ENCODE measurements around the gene RIN3. TPM values are rescaled to one million over a fixed set of nuclear protein-coding genes. Genes with fewer than 3 reads are reported as not detected.

The RIN3 gene
- total and polyA plus RNA-seq, 5 experiments from 2014 or later: 16.8 to 146 (median 45.8) TPM

DNA sequence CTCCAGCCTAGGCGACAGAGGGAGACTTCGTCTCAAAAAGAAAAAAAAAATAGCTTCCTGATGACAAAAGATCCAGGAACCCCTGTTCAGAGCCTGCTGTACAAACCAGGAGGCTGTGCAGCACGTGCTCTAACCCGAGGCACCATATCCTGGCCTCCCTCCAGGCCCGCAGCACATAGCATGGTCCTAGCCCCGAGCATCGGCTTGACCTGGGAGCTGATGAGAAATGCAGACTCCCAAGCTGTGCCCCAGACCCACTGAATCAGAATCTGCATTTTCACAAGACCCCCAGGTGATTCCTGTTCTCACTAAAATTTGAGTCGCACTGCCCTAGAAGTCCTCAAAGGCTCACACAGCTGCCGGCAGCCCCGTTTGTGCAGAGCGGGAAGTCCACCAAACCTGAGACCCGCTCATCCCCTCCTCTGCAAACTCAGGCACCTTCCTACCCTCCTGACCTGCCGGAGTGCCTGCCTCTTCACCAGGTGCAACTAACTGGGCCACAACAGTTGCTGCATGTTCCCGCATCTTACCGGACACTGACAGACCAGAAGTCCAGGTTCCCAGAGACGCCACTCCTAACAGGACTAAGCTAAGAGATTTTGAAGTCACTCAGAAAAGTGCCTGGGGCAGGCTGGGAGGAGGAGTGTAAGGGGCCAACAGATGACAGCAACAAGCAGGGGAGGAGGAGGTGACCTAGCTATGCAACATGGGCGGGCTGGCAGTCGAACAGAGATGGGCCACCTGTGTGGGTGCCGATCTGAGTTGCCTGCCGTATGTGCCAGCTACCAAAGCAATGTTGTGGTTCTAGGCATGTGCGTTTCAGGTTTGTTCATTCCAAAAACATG lies 24.0 kb upstream of the RIN3 start:
- peaks cover 0 to 2% (median 0%) of the 10 kb centered on the region in 5 donors for H3K27me3 Mint-ChIP-seq
- no peak overlapping the region for H3K4me3 Mint-ChIP-seq
- POLR2A ChIA-PET: interaction anchor here (1.7 kb wide), 1 partner anchor 11 kb away, joined by 3 read pairs; no protein-coding TSS in a partner anchor
- H3K36me3 Mint-ChIP-seq: no peaks in the 10 kb centered on the region
- H3K27ac Mint-ChIP-seq: peak overlapping the region in 2 of 10 donors; percentile 40 to 53
- DNase-seq: no peak
- H3K4me1 Mint-ChIP-seq: peaks cover 8 to 23% (median 12%) of the 10 kb centered on the region in 4 donors
- no peak for ATAC-seq
- no peaks in the 10 kb centered on the region for H3K9me3 Mint-ChIP-seq

DNA sequence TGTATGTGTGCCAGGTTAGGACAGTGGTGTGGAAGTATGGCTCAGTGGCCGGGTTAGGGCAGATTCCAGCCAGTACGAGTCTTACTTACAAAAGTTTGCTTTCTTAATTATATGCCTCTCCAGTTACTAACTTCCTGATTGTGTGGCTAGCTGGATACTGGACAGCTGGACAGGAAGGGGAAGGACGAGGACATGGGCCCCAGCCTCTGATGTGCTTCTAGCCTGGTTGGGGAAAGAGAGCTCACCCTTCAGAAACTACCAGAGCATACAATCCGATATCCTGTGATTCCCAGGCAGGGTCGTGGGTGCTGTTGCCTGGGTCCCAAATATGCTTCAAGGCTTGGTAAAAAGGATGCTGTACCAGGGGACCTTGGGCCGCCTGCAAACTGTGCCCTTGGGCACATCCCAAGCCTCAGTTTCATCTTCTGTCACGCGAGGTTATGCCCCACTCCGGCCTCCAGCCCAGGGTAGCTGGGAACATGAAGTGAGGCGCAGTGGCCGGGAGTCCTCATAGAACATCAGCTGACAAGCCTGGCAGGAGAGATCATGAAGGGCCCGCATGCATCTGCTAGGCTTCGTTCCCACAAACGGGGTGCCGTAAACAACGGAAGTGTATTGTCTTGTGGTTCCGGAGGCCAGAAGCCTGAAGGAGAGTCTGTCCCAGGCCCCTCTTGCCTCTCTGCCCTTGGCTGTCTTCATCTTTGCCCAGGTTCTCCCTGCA lies 23.2 kb upstream of the RIN3 start:
- peaks cover 8 to 25% (median 12%) of the 10 kb centered on the region in 4 donors for H3K4me1 Mint-ChIP-seq
- DNase-seq (no peak), ATAC-seq (no peak)
- H3K36me3 Mint-ChIP-seq: no peaks in the 10 kb centered on the region
- H3K27ac Mint-ChIP-seq: peak overlapping the region in 1 of 10 donors; percentile 53
- H3K9me3 Mint-ChIP-seq: no peaks in the 10 kb centered on the region
- POLR2A ChIA-PET: interaction anchor here (1.7 kb wide), 1 partner anchor 10 kb away, joined by 3 read pairs; no protein-coding TSS in a partner anchor
- peaks cover 0 to 1% (median 0%) of the 10 kb centered on the region in 5 donors for H3K27me3 Mint-ChIP-seq
- H3K4me3 Mint-ChIP-seq: no peak overlapping the region

DNA sequence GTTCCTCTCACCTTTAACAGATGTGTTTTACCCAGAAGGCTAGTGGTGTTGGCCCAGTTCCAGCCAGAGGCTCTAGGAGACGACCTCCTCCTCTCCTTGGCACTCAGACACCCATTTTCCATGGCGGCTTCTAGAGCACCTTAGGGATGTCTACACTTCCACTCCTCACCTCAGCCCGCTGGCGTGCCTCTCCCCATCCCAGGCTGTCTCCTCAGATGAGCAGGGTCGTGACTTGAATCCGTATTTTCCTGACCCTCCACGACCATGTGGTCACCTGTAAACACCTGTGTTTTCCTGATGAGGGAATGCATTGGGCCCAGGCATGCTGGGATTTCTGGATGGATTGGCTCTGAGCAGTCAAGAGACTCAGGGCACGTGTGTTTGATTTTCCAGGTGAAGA lies 21.8 kb upstream of the RIN3 start:
- no peaks in the 10 kb centered on the region for H3K27me3 Mint-ChIP-seq
- DNase-seq (no peak), ATAC-seq (no peak)
- no peaks in the 10 kb centered on the region for H3K36me3 Mint-ChIP-seq
- peak overlapping the region in 2 of 10 donors; percentile 16 to 30 for H3K27ac Mint-ChIP-seq
- H3K4me1 Mint-ChIP-seq: peaks cover 6 to 27% (median 10%) of the 10 kb centered on the region in 4 donors
- POLR2A ChIA-PET: no interaction called here
- no peak overlapping the region for H3K4me3 Mint-ChIP-seq
- no peaks in the 10 kb centered on the region for H3K9me3 Mint-ChIP-seq

- Mint-ChIP-seq H3K27ac (peak overlapping the region in 2 of 10 donors; percentile 16 to 30), H3K36me3 (no peaks in the 10 kb centered on the region), H3K9me3 (no peaks in the 10 kb centered on the region), H3K27me3 (no peaks in the 10 kb centered on the region), H3K4me3 (no peak overlapping the region), H3K4me1 (peaks cover 2 to 24% (median 6%) of the 10 kb centered on the region in 4 donors)
- no peak for DNase-seq
- POLR2A ChIA-PET: no interaction called here
- no peak for ATAC-seq
Measured at GRCh38 chr14:92492258-92492657, 21.3 kb upstream of the RIN3 start.

DNA sequence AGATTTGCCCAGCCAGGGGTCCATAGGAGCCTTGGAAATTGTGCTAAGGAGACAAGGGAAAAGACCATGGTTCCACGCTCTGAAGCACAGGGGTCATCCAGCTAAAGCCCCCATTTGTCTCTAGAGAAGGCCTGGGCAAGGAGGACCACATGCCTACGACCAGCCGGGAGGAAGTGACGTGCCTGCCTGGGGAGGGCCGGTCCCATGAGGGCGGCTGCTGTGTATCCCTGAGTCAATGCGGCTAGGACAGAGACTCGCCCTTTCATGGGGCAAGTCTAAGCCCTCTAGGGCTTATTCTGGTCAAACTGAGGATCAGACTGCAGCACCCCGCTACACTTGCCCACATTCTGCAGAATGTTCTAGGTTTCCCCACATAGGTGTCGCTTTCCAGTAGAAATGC lies 20.6 kb upstream of the RIN3 start:
- no peak for ATAC-seq
- Mint-ChIP-seq H3K9me3 (no peaks in the 10 kb centered on the region), H3K36me3 (no peaks in the 10 kb centered on the region), H3K4me1 (peaks cover 0 to 19% (median 5%) of the 10 kb centered on the region in 4 donors), H3K4me3 (no peak overlapping the region), H3K27ac (peak overlapping the region in 1 of 10 donors; percentile 55), H3K27me3 (no peaks in the 10 kb centered on the region)
- no peak for DNase-seq
- POLR2A ChIA-PET: no interaction called here

DNA sequence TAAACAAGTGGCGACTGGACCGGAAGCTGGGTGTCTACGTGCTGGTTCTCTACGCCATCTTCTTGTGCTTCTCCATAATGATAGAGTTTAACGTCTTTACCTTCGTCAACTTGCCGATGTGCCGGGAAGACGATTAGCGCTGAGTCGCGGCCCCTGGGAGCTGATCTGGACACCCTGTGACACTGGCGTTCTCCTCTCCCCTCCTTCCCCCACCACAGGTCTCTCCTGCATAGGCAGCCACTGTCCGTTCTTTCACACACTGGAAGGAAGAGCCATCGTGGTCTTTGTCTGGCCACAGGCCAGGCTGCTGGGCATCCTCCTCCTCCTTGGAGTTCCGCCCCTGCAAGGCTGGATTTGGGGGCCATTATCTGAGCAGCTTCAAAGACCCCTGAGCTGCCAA lies 20.1 kb upstream of the RIN3 start:
- no peak for ATAC-seq
- Mint-ChIP-seq H3K4me3 (no peak overlapping the region), H3K27me3 (no peaks in the 10 kb centered on the region), H3K9me3 (no peaks in the 10 kb centered on the region), H3K27ac (peak overlapping the region in 1 of 10 donors; percentile 55), H3K4me1 (peaks cover 0 to 19% (median 5%) of the 10 kb centered on the region in 4 donors), H3K36me3 (no peaks in the 10 kb centered on the region)
- DNase-seq: no peak
- POLR2A ChIA-PET: no interaction called here

GRCh38 chr14:92494512-92494911 lies 19.1 kb upstream of the RIN3 start:
- Mint-ChIP-seq H3K9me3 (no peaks in the 10 kb centered on the region), H3K27me3 (no peaks in the 10 kb centered on the region), H3K4me1 (peaks cover 0 to 19% (median 4%) of the 10 kb centered on the region in 4 donors), H3K4me3 (no peak overlapping the region), H3K36me3 (no peaks in the 10 kb centered on the region), H3K27ac (no peak overlapping the region)
- no peak for DNase-seq
- no peak for ATAC-seq
- POLR2A ChIA-PET: interaction anchor here (0.7 kb wide), 1 partner anchor 113 kb away, joined by 3 read pairs; no protein-coding TSS in a partner anchor

DNA sequence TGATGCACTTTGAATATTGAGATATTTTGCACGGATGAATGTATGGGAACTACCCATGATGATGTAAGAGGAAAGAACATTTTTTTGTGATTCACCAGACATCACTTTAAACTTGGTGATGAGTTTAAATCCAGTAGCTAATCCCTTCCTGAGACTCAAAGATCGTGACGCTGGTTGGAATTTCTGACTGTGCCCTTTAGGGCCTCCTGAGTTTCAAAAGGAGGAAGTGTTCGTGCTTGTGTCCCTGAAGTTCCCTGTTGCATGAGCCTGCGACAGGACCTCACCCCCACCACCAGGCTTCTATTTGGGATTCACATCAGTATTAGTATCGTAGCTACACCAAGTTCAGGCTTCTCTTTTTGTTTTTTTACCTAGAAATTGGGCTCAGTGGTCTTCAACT lies 18.6 kb upstream of the RIN3 start:
- POLR2A ChIA-PET: no interaction called here
- Mint-ChIP-seq H3K4me3 (no peak overlapping the region), H3K36me3 (no peaks in the 10 kb centered on the region), H3K4me1 (peaks cover 0 to 15% (median 4%) of the 10 kb centered on the region in 4 donors), H3K27ac (peak overlapping the region in 1 of 10 donors; percentile 53), H3K9me3 (no peaks in the 10 kb centered on the region), H3K27me3 (no peaks in the 10 kb centered on the region)
- DNase-seq (no peak), ATAC-seq (no peak)

- Mint-ChIP-seq H3K4me1 (peaks cover 0 to 15% (median 4%) of the 10 kb centered on the region in 4 donors), H3K27ac (peak overlapping the region in 1 of 10 donors; percentile 46), H3K27me3 (no peaks in the 10 kb centered on the region), H3K9me3 (no peaks in the 10 kb centered on the region), H3K4me3 (no peak overlapping the region), H3K36me3 (no peaks in the 10 kb centered on the region)
- POLR2A ChIA-PET: interaction anchor here (0.7 kb wide), 1 partner anchor 14 kb away, joined by 4 read pairs; no protein-coding TSS in a partner anchor
- ATAC-seq (no peak), DNase-seq (no peak)
Measured at GRCh38 chr14:92496191-92496857, 17.3 kb upstream of the RIN3 start.

GRCh38 chr14:92497391-92497790 lies 16.2 kb upstream of the RIN3 start:
- H3K4me1 Mint-ChIP-seq: peaks cover 0 to 15% (median under 1%) of the 10 kb centered on the region in 4 donors
- POLR2A ChIA-PET: no interaction called here
- H3K27me3 Mint-ChIP-seq: no peaks in the 10 kb centered on the region
- ATAC-seq (no peak), DNase-seq (no peak)
- no peaks in the 10 kb centered on the region for H3K9me3 Mint-ChIP-seq
- no peak overlapping the region for H3K4me3 Mint-ChIP-seq
- H3K36me3 Mint-ChIP-seq: no peaks in the 10 kb centered on the region
- no peak overlapping the region for H3K27ac Mint-ChIP-seq

DNA sequence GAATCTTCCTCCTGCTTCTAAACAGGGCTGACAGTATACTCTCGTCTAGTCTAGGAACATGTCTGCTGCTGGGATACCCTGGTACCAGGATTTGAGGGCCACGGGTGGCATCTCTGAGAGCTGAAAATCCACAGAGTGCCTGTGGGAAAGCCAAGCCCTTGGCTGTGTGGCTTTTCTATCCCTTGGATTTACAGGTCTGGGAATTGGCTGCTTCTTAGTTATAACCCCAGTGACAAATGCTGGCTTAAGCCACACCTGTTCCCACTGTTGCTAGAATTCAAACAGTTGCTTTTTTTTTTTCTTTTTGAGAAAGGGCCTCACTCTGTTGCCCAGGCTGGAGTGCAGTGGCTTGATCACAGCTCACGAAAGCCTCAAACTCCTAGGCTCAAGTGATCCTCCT lies 14.3 kb upstream of the RIN3 start:
- no peaks in the 10 kb centered on the region for H3K36me3 Mint-ChIP-seq
- no peak overlapping the region for H3K27ac Mint-ChIP-seq
- no peak for DNase-seq
- POLR2A ChIA-PET: no interaction called here
- H3K4me3 Mint-ChIP-seq: no peak overlapping the region
- H3K27me3 Mint-ChIP-seq: no peaks in the 10 kb centered on the region
- no peak for ATAC-seq
- peaks cover 0 to 25% (median 6%) of the 10 kb centered on the region in 4 donors for H3K4me1 Mint-ChIP-seq
- no peaks in the 10 kb centered on the region for H3K9me3 Mint-ChIP-seq

DNA sequence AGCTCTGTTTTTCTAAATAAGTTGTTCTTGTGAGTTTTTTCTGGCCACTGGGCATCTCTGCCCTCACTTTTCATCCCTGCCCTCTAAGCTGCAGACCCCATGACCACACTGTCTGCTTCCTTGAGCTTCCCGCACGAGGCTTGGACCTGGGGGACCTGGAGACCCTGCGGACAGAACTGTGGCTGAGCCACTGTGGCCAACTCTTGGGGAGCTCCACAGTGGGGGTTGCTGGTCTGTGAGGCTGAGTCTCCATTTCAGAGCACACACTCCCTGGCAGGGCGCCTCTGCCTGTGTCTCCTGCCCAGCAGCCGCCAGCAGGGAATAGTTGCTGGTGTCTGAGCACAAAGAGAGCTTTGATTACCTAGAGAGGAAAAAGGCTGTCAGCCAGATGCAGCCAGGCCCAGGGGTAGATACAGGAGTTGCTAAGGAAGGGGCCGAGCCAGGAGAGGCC lies 13.1 kb upstream of the RIN3 start:
- POLR2A ChIA-PET: interaction anchor here (0.6 to 1.2 kb wide), 4 partner anchors 10 to 13 kb away, joined by 3 to 5 read pairs (median 3); no protein-coding TSS in a partner anchor
- Mint-ChIP-seq H3K4me3 (no peak overlapping the region), H3K9me3 (no peaks in the 10 kb centered on the region), H3K36me3 (no peaks in the 10 kb centered on the region), H3K4me1 (peaks cover 0 to 29% (median 16%) of the 10 kb centered on the region in 4 donors), H3K27ac (no peak overlapping the region), H3K27me3 (no peaks in the 10 kb centered on the region)
- DNase-seq (no peak), ATAC-seq (no peak)
